PC-3 (cell line): ENCODE data around the gene GALNT11. TPM values are rescaled to one million over a fixed set of nuclear protein-coding genes. Genes with fewer than 3 reads are reported as not detected.
"Not testable (repeated sequence)": the region's sequence is repeated elsewhere in the genome, so short reads cannot be mapped to it uniquely, and the experiment has no call there.

Experiments
- ATAC-seq: fragments of 200-7000 bp; cut with Tn5 transposase; 2 replicates; pipeline ENCODE4 v1.9.1; 2020; ENCODE audit warnings: mild to moderate bottlenecking, moderate library complexity
- BruUV-seq: library from RNA; stranded (reverse); fragments of 400-500 nt; replicated peaks from 2 replicates; lab custom pipeline; 2021; lab: Mats Ljungman, UMichigan
- CTCF ChIA-PET: fragments of 300-600 bp; sonication (Branson Sonifier 250); formaldehyde crosslinking; loops from one replicate; lab custom pipeline; 2022; ENCODE audit warnings: antibody characterized with exemption; lab: Charles Lee
- POLR2A ChIA-PET: fragments of 300-600 bp; sonication (Branson Sonifier 250); formaldehyde crosslinking; loops from one replicate; lab custom pipeline; 2022; ENCODE audit warnings: antibody characterized with exemption; ENCODE audit not compliant: unreplicated experiment; lab: Charles Lee
- DNase-seq: peaks from one replicate; pipeline ENCODE4 v3.0.0-alpha.2; 2015
- H2AFZ ChIP-seq: fragments of 300-600 bp; sonication (generic); 2 replicates; pipeline ENCODE4 v1.6.0; 2016; ENCODE audit warnings: antibody characterized with exemption, low read length
- H3F3A ChIP-seq: fragments of 300-600 bp; sonication (generic); one replicate; pipeline ENCODE4 v1.6.0; 2017; ENCODE audit warnings: antibody characterized with exemption, low read length, control low read depth, mild to moderate bottlenecking; ENCODE audit not compliant: unreplicated experiment
- H3K27ac ChIP-seq: fragments of 300-600 bp; sonication (generic); 2 replicates; pipeline ENCODE4 v1.5.1; 2016; ENCODE audit warnings: mild to moderate bottlenecking, low read length
- H3K27me3 ChIP-seq: fragments of 300-600 bp; sonication (generic); 2 replicates; pipeline ENCODE4 v1.6.1; 2016; ENCODE audit warnings: low read length, mixed read lengths
- H3K36me3 ChIP-seq: fragments of 300-600 bp; sonication (generic); 2 replicates; pipeline ENCODE4 v1.6.1; 2016; ENCODE audit warnings: low read depth, mixed run types, low read length, mixed read lengths
- H3K4me1 ChIP-seq: fragments of 300-600 bp; sonication (generic); 2 replicates; pipeline ENCODE4 v1.5.1; 2016; ENCODE audit warnings: low read length; ENCODE audit not compliant: insufficient read depth
- H3K4me2 ChIP-seq: fragments of 300-600 bp; sonication (generic); 2 replicates; pipeline ENCODE4 v1.6.0; 2016; ENCODE audit warnings: low read length
- H3K4me3 ChIP-seq: fragments of 300-600 bp; sonication (generic); 2 replicates; pipeline ENCODE4 v1.5.1; 2016; ENCODE audit warnings: mild to moderate bottlenecking, low read length, mixed read lengths
- H3K79me2 ChIP-seq: fragments of 300-600 bp; sonication (generic); 2 replicates; pipeline ENCODE4 v1.6.1; 2017; ENCODE audit warnings: low read length, mixed read lengths
- H3K9ac ChIP-seq: fragments of 300-600 bp; sonication (generic); 2 replicates; pipeline ENCODE4 v1.6.0; 2016; ENCODE audit warnings: mild to moderate bottlenecking, low read length
- H3K9me2 ChIP-seq: fragments of 300-600 bp; sonication (generic); replicated peaks from 2 replicates; pipeline ENCODE4 v1.6.1; 2016; ENCODE audit warnings: mixed run types, low read length, mixed read lengths
- H3K9me3 ChIP-seq: fragments of 300-600 bp; sonication (generic); 2 replicates; pipeline ENCODE4 v1.6.1; 2016; ENCODE audit warnings: low read length, mixed read lengths
- H4K20me1 ChIP-seq: fragments of 300-600 bp; sonication (generic); 2 replicates; pipeline ENCODE4 v1.6.1; 2016; ENCODE audit warnings: low read length, mixed read lengths
- CTCF ChIP-seq: fragments of 300-600 bp; sonication (generic); conservative IDR thresholded peaks from 2 replicates; pipeline ENCODE4 v1.5.1; 2017; ENCODE audit warnings: antibody characterized with exemption, low read depth, mild to moderate bottlenecking, low read length
- EZH2 ChIP-seq: fragments of 300-600 bp; sonication (generic); IDR thresholded peaks from one replicate; pipeline ENCODE4 v1.6.1; 2017; ENCODE audit warnings: antibody characterized with exemption, mild to moderate bottlenecking, low read length; ENCODE audit not compliant: unreplicated experiment
- EZH2phosphoT487 ChIP-seq: fragments of 300-600 bp; sonication (generic); IDR thresholded peaks from 2 replicates; pipeline ENCODE4 v1.6.1; 2018; ENCODE audit warnings: mild to moderate bottlenecking, antibody characterized with exemption, low read length, borderline replicate concordance
- intact Hi-C: fragments of 100-400 bp; cut with micrococcal nuclease; formaldehyde crosslinking; loops from 2 replicates; pipeline ENCODE4 v1.9.0; 2023
- total RNA-seq: library from RNA; depleted of rRNA; stranded (reverse); fragments of >200 nt; gene quantifications from 2 replicates; pipeline ENCODE4 v1.2.3, GENCODE V29; 2014

GALNT11 gene
- total RNA-seq, 1 experiment from 2014 or later: 19.5 TPM

- H3F3A ChIP-seq: no peaks in the 10 kb centered on the region
- H3K4me2 ChIP-seq: no peak overlapping the region
- TF ChIP-seq EZH2: no peak
- TF ChIP-seq CTCF: no peak
- TF ChIP-seq EZH2phosphoT487: no peak
- no peaks in the 10 kb centered on the region for H3K9me2 ChIP-seq
- H3K9ac ChIP-seq: no peak overlapping the region
- no peak overlapping the region for H3K27ac ChIP-seq
- no peaks in the 10 kb centered on the region for H3K9me3 ChIP-seq
- ChIA-PET CTCF (no interaction called here), POLR2A (no interaction called here)
- intact Hi-C loops: no loop called here
- no peaks in the 10 kb centered on the region for H3K4me1 ChIP-seq
- no peaks in the 10 kb centered on the region for H3K27me3 ChIP-seq
- no peak overlapping the region for H3K4me3 ChIP-seq
- no peak for ATAC-seq
- H3K36me3 ChIP-seq: no peaks in the 10 kb centered on the region
- no TSS peak for BruUV-seq
- no peak overlapping the region for H2AFZ ChIP-seq
- DNase-seq: no peak
- no peaks in the 10 kb centered on the region for H3K79me2 ChIP-seq
- H4K20me1 ChIP-seq: no peaks in the 10 kb centered on the region
Observed at GRCh38 chr7:152015600-152015999, 9.9 kb upstream of the GALNT11 start.

- no peaks in the 10 kb centered on the region for H3K9me2 ChIP-seq
- DNase-seq: no peak
- H3K4me1 ChIP-seq: no peaks in the 10 kb centered on the region
- no peak overlapping the region for H3K9ac ChIP-seq
- ChIA-PET POLR2A (no interaction called here), CTCF (no interaction called here)
- H3F3A ChIP-seq: no peaks in the 10 kb centered on the region
- H3K79me2 ChIP-seq: no peaks in the 10 kb centered on the region
- intact Hi-C loops: no loop called here
- TF ChIP-seq EZH2phosphoT487 (no peak), EZH2 (no peak), CTCF (no peak)
- no peaks in the 10 kb centered on the region for H3K36me3 ChIP-seq
- H3K4me3 ChIP-seq: no peak overlapping the region
- no peak for ATAC-seq
- H3K4me2 ChIP-seq: no peak overlapping the region
- no peak overlapping the region for H3K27ac ChIP-seq
- no peaks in the 10 kb centered on the region for H4K20me1 ChIP-seq
- no peak overlapping the region for H2AFZ ChIP-seq
- H3K27me3 ChIP-seq: no peaks in the 10 kb centered on the region
- BruUV-seq: no TSS peak
- H3K9me3 ChIP-seq: no peaks in the 10 kb centered on the region
Observed at GRCh38 chr7:152016947-152017346, 8.5 kb upstream of the GALNT11 start.

- H4K20me1 ChIP-seq, DNase-seq, H3K4me2 ChIP-seq, H3K36me3 ChIP-seq, H3K4me1 ChIP-seq, H3F3A ChIP-seq, H2AFZ ChIP-seq, H3K4me3 ChIP-seq, H3K9me3 ChIP-seq, H3K27me3 ChIP-seq, H3K9ac ChIP-seq, ATAC-seq, POLR2A ChIA-PET, H3K79me2 ChIP-seq, intact Hi-C loops, CTCF ChIA-PET, H3K27ac ChIP-seq, BruUV-seq, H3K9me2 ChIP-seq: not testable (repeated sequence)
Observed at GRCh38 chr7:152017683-152018082, 7.8 kb upstream of the GALNT11 start.

- H3K9me3 ChIP-seq, DNase-seq, H3K27me3 ChIP-seq, H3K9ac ChIP-seq, H3F3A ChIP-seq, H4K20me1 ChIP-seq, H3K4me2 ChIP-seq, POLR2A ChIA-PET, H3K4me3 ChIP-seq, H3K27ac ChIP-seq, H3K79me2 ChIP-seq, CTCF ChIA-PET, H2AFZ ChIP-seq, BruUV-seq, H3K9me2 ChIP-seq, intact Hi-C loops, H3K4me1 ChIP-seq, ATAC-seq, H3K36me3 ChIP-seq: not testable (repeated sequence)
Observed at GRCh38 chr7:152021740-152022139, 3.7 kb upstream of the GALNT11 start.
